RWPE1 (cell line): Measurements from ENCODE around the gene AAGAB.

ENCODE experiments used
- CTCF ChIA-PET: fragments of 350-600 bp; sonication (Branson Sonifier 250); formaldehyde crosslinking; extraction: SDS; loops from one replicate; lab custom pipeline; 2021; lab: Yijun Ruan, JAX
- POLR2A ChIA-PET: fragments of 400-600 bp; formaldehyde crosslinking; extraction: SDS; loops from one replicate; lab custom pipeline; 2020; ENCODE audit warnings: antibody characterized with exemption; ENCODE audit not compliant: low non-redundant PET; lab: Yijun Ruan, JAX
- DNase-seq: peaks from one replicate; pipeline ENCODE4 v3.0.0; 2012; ENCODE audit warnings: low spot score
- H3K27ac ChIP-seq: fragments of 450-650 bp; 2 replicates; pipeline ENCODE4 v1.5.1; 2017
- CTCF ChIP-seq: fragments of 450-650 bp; conservative IDR thresholded peaks from 2 replicates; pipeline ENCODE4 v1.5.1; 2017; ENCODE audit warnings: low read depth, mild to moderate bottlenecking

AAGAB gene

GRCh38 chr15:67202091-67202490 is 52.4 kb downstream of the AAGAB start:
- H3K27ac ChIP-seq = no peak overlapping the region
- DNase-seq = no peak
- POLR2A ChIA-PET = no interaction called here
- CTCF ChIA-PET = no interaction called here
- TF ChIP-seq CTCF = no peak

GRCh38 chr15:67201136-67201535 is 53.3 kb downstream of the AAGAB start:
- CTCF ChIA-PET = no interaction called here
- no peak for DNase-seq
- POLR2A ChIA-PET = no interaction called here
- H3K27ac ChIP-seq = no peak overlapping the region
- TF ChIP-seq CTCF = no peak

- CTCF ChIA-PET = no interaction called here
- no peak for TF ChIP-seq CTCF
- POLR2A ChIA-PET = no interaction called here
- no peak for DNase-seq
- no peak overlapping the region for H3K27ac ChIP-seq
These were observed 54.3 kb downstream of the AAGAB start for GRCh38 chr15:67199881-67200763.

- CTCF ChIA-PET = interaction anchor here (0.5 kb wide), 1 partner anchor 886 kb away, joined by 7 read pairs; no protein-coding TSS in a partner anchor
- TF ChIP-seq CTCF = no peak
- no peak for DNase-seq
- POLR2A ChIA-PET = no interaction called here
- no peak overlapping the region for H3K27ac ChIP-seq
These were observed 55.1 kb downstream of the AAGAB start for GRCh38 chr15:67199391-67199790.

GRCh38 chr15:67198157-67198754 is 56.2 kb downstream of the AAGAB start:
- ChIA-PET CTCF (interaction anchor here (0.6 kb wide), 1 partner anchor 26 kb away, joined by 3 read pairs; no protein-coding TSS in a partner anchor), POLR2A (no interaction called here)
- no peak for DNase-seq
- H3K27ac ChIP-seq = no peak overlapping the region
- TF ChIP-seq CTCF = no peak

- no peak overlapping the region for H3K27ac ChIP-seq
- no peak for DNase-seq
- TF ChIP-seq CTCF = no peak
- CTCF ChIA-PET = no interaction called here
- POLR2A ChIA-PET = no interaction called here
These were observed 57.1 kb downstream of the AAGAB start for GRCh38 chr15:67197364-67197695.
